ENCODE measurements around the gene SHOC1.

DNA sequence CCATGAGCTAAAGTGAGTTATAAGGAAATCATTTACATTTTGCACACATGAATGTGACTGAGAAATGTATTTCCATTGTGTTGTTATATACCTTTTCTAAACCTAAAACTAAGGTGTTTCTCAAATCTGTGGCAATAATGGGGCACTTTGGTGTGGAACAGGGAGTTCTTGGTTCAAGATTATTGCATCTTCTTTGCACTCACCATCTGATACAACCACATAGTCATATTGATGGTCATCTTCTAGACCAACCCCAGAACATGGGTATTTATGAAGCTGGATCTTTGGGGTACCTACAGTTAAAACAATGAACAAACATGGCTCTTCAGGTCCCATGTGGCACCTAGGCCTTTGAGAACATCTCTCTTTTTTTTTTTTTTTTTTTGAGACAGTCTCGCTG lies 24.6 kb upstream of the SHOC1 start:
- no peak for TF ChIP-seq ZNF274 (IDR thresholded peaks at IDR 0.05; ENCODE audit: low read depth, low read length)
- no peak for TF ChIP-seq CTCF (IDR thresholded peaks at IDR 0.05 in 2 of 3, conservative IDR thresholded peaks at IDR 0.05 in 1 of 3; ENCODE audit: borderline replicate concordance in 1 of 3, insufficient read depth in 1 of 3, low read depth in 2 of 3, low read length in 2 of 3)
- TF ChIP-seq YY1 (IDR thresholded peaks at IDR 0.05; ENCODE audit: extremely low read depth, insufficient replicate concordance, low read depth, low read length) = no peak
